GM12878 (cell line): ENCODE data around the gene NAB1. TPM values are rescaled to one million over a fixed set of nuclear protein-coding genes. Genes with fewer than 3 reads are reported as not detected.

ENCODE experiments used
- ATAC-seq: fragments of 200-7000 bp; cut with Tn5 transposase; 3 replicates; pipeline ENCODE4 v1.9.1; 2020; ENCODE audit warnings: mild to moderate bottlenecking, moderate library complexity
- BruUV-seq: library from RNA; stranded (reverse); fragments of 400-500 nt; replicated peaks from 2 replicates; lab custom pipeline; 2021; lab: Mats Ljungman, UMichigan
- CTCF ChIA-PET: fragments of 300-600 bp; sonication (Branson Sonifier 250); formaldehyde crosslinking; extraction: SDS; loops from one replicate; lab custom pipeline; 2021; ENCODE audit warnings: inconsistent platforms; lab: Yijun Ruan, JAX
- POLR2A ChIA-PET: fragments of 350-600 bp; formaldehyde crosslinking; extraction: SDS; loops from one replicate; lab custom pipeline; 2021; ENCODE audit warnings: inconsistent platforms; lab: Charles Lee
- RAD21 ChIA-PET: fragments of 300-600 bp; sonication (Branson Sonifier 250); formaldehyde crosslinking; loops from one replicate; lab custom pipeline; 2023; ENCODE audit warnings: antibody characterized with exemption; ENCODE audit not compliant: unreplicated experiment; lab: Charles Lee
- SMC1A ChIA-PET: fragments of 300-600 bp; sonication (Branson Sonifier 250); formaldehyde crosslinking; loops from one replicate; lab custom pipeline; 2023; ENCODE audit not compliant: unreplicated experiment, uncharacterized antibody; lab: Charles Lee
- DNase-seq: peaks from one replicate; pipeline ENCODE4 v3.0.0-alpha.2; 2011; ENCODE audit warnings: low read depth, low spot score
- FAIRE-seq: peaks from 3 replicates; lab custom pipeline; 2011; peaks lifted over from hg19 to GRCh38; lab: Jason Lieb, UNC
- H2AFZ ChIP-seq: 2 replicates; pipeline ENCODE4 v1.6.0; 2011; ENCODE audit warnings: low read depth, low read length, control low read depth; ENCODE audit not compliant: control insufficient read depth
- H3K27ac ChIP-seq: 2 replicates; pipeline ENCODE4 v1.5.1; 2011; ENCODE audit warnings: control low read depth; ENCODE audit not compliant: control insufficient read depth, insufficient read depth
- H3K27me3 ChIP-seq, 2 experiments: replicated peaks in 1 of 2; 2 replicates each; pipeline versions ENCODE4 v1.6.0 to v1.6.1; 2011; ENCODE audit warnings: low read length in 1 of 2; ENCODE audit not compliant: control insufficient read depth in 2 of 2, insufficient read depth in 2 of 2
- H3K36me3 ChIP-seq, 2 experiments: 2 replicates each; pipeline ENCODE4 v1.5.1; 2011; ENCODE audit warnings: low read length in 1 of 2; ENCODE audit not compliant: control insufficient read depth in 2 of 2, insufficient read depth in 2 of 2
- H3K4me1 ChIP-seq: 2 replicates; pipeline ENCODE4 v1.6.1; 2011; ENCODE audit warnings: mild to moderate bottlenecking, low read length, moderate library complexity, mixed read lengths; ENCODE audit not compliant: control insufficient read depth, insufficient read depth
- H3K4me2 ChIP-seq: 2 replicates; pipeline ENCODE4 v1.6.0; 2011; ENCODE audit warnings: control low read depth; ENCODE audit not compliant: control insufficient read depth, insufficient read depth
- H3K4me3 ChIP-seq: fragments of 200-600 bp; sonication (generic); 2 replicates; pipeline ENCODE4 v1.5.1; 2016
- H3K79me2 ChIP-seq: 2 replicates; pipeline ENCODE4 v1.6.0; 2011; ENCODE audit warnings: low read length; ENCODE audit not compliant: control insufficient read depth, insufficient read depth
- H3K9ac ChIP-seq: 2 replicates; pipeline ENCODE4 v1.8.0; 2011; ENCODE audit warnings: low read length, control low read depth, mixed read lengths; ENCODE audit not compliant: control insufficient read depth, insufficient read depth
- H3K9me3 ChIP-seq: replicated peaks from 3 replicates; pipeline ENCODE4 v1.5.1; 2011; ENCODE audit warnings: mild to moderate bottlenecking, low read length; ENCODE audit not compliant: control insufficient read depth, insufficient read depth
- H4K20me1 ChIP-seq: 2 replicates; pipeline ENCODE4 v1.6.0; 2011; ENCODE audit not compliant: control insufficient read depth, insufficient read depth
- BCL3 ChIP-seq: IDR thresholded peaks from 2 replicates; pipeline ENCODE4 v1.6.1; 2011; ENCODE audit warnings: borderline replicate concordance, low read depth, mild to moderate bottlenecking, moderate library complexity, low read length; ENCODE audit not compliant: insufficient read depth, poor library complexity, severe bottlenecking
- CTCF ChIP-seq, 3 experiments: IDR thresholded peaks in 2 of 3; conservative IDR thresholded peaks in 1 of 3; 2 replicates each; pipeline ENCODE4 v1.5.1; 2011; ENCODE audit warnings: low read depth in 3 of 3, low read length in 3 of 3, mild to moderate bottlenecking in 3 of 3, control low read depth in 2 of 3, moderate library complexity in 2 of 3, inconsistent platforms in 1 of 3, mixed read lengths in 1 of 3; ENCODE audit not compliant: control insufficient read depth in 2 of 3, insufficient read depth in 1 of 3; ENCODE audit errors: extremely low read depth in 1 of 3
- WGBS: methylation state at CpG from one replicate; pipeline ENCODE4 v1.1.6; 2016; ENCODE audit warnings: low lambda C conversion rate; ENCODE audit not compliant: insufficient replicate concordance, insufficient coverage; ENCODE audit errors: missing lambda C conversion rate; 5-methylcytosine and 5-hydroxymethylcytosine counted together
- in situ Hi-C: fragments of 300-500 bp; cut with MboI; formaldehyde crosslinking; loops from 9 replicates; pipeline ENCODE4 v1.14.3; 2018; ENCODE audit warnings: mixed read lengths
- intact Hi-C: fragments of 100-400 bp; cut with micrococcal nuclease; formaldehyde crosslinking; loops from one replicate; pipeline ENCODE4 v1.14.2; 2022; ENCODE audit not compliant: unreplicated experiment
- polyA plus RNA-seq, 11 experiments: library from polyadenylated mRNA; depleted of rRNA in 4 of 11; unstranded in 6 of 11; stranded (reverse) in 5 of 11; fragments of >200 nt; fragmentation: Nextera tagmentation in 4 of 11; fragmentation: Illumina TruSeq in 1 of 11; extraction: Ambion mirVana in 4 of 11; extraction: Trizol in 1 of 11; gene quantifications; 1 replicate in 1 of 11; 2 replicates in 10 of 11; pipeline versions ENCODE4 v1.2.1 to v1.2.3, GENCODE V29; 2011 to 2016; ENCODE audit warnings: inconsistent platforms in 2 of 11, missing spikeins in 2 of 11, low read depth in 1 of 11
- total RNA-seq, 4 experiments: library from RNA; depleted of rRNA in 3 of 4; stranded (reverse); fragments of >200 nt in 3 of 4; fragmentation: Illumina TruSeq in 1 of 4; extraction: Trizol in 1 of 4; gene quantifications; 2 replicates each; pipeline versions ENCODE4 v1.2.1 to v1.2.3, GENCODE V29; 2013 to 2021
- TF ChIP-seq, protein P1 (sequence below): fragments of 450-650 bp; IDR thresholded peaks from 2 replicates; pipeline ENCODE4 v1.6.1; 2014; ENCODE audit warnings: mild to moderate bottlenecking

The NAB1 gene
- total and polyA plus RNA-seq, 10 of the 15 experiments (the other 5 are each of a cell fraction or from before 2014, with no cell fraction given), result 4.5 to 39.6 (median 23.0) TPM

GRCh38 chr2:190634381-190634780 is 14.5 kb upstream of the NAB1 start:
- intact Hi-C loops, result no loop called here
- Histone ChIP-seq H3K79me2 (no peaks in the 10 kb centered on the region), H3K4me1 (0 out of 2 replicates have a peak, but pooled peaks cover 3% of the 10 kb centered on the region), H4K20me1 (no peaks in the 10 kb centered on the region), H3K9ac (no peak overlapping the region), H3K9me3 (no peaks in the 10 kb centered on the region), H3K4me2 (no peak overlapping the region), H3K36me3 (no peaks in the 10 kb centered on the region), H2AFZ (no peak overlapping the region), H3K27ac (no peak overlapping the region), H3K27me3 (no peaks in the 10 kb centered on the region), H3K4me3 (no peak overlapping the region)
- RAD21 ChIA-PET, result interaction anchor here (0.9 to 3.2 kb wide), 6 partner anchors 10 to 171 kb away, joined by 3 to 58 read pairs (median 4); no protein-coding TSS in a partner anchor
- ATAC-seq (no peak), DNase-seq (no peak), FAIRE-seq (no peak)
- TF ChIP-seq CTCF (IDR thresholded peaks at IDR 0.05 in 2 of 3, conservative IDR thresholded peaks at IDR 0.05 in 1 of 3; ENCODE audit: control insufficient read depth in 2 of 3, extremely low read depth in 1 of 3, insufficient read depth in 1 of 3, low read depth in 3 of 3, low read length in 3 of 3) (no peak), BCL3 (no peak)
- TF ChIP-seq, protein P1, sequence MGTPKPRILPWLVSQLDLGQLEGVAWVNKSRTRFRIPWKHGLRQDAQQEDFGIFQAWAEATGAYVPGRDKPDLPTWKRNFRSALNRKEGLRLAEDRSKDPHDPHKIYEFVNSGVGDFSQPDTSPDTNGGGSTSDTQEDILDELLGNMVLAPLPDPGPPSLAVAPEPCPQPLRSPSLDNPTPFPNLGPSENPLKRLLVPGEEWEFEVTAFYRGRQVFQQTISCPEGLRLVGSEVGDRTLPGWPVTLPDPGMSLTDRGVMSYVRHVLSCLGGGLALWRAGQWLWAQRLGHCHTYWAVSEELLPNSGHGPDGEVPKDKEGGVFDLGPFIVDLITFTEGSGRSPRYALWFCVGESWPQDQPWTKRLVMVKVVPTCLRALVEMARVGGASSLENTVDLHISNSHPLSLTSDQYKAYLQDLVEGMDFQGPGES, result no peak
- SMC1A ChIA-PET, result interaction anchor here (1.0 to 4.2 kb wide), 7 partner anchors 8 to 252 kb away, joined by 3 to 63 read pairs (median 10); no protein-coding TSS in a partner anchor
- POLR2A ChIA-PET, result interaction anchor here (0.6 to 0.7 kb wide), 2 partner anchors 11 to 25 kb away, joined by 3 read pairs; no protein-coding TSS in a partner anchor
- in situ Hi-C loops, result no loop called here
- WGBS, result 95% methylated on average over 3 of the region's 3 CpGs
- CTCF ChIA-PET, result interaction anchor here (1.0 to 7.0 kb wide), 6 partner anchors 10 to 171 kb away, joined by 4 to 78 read pairs (median 8); no protein-coding TSS in a partner anchor
- no TSS peak for BruUV-seq
